ENCODE results near the gene ITPR2.
"Not testable (repeated sequence)": the region's sequence is repeated elsewhere in the genome, so short reads cannot be mapped to it uniquely, and the experiment has no call there.

Gene ITPR2

DNA sequence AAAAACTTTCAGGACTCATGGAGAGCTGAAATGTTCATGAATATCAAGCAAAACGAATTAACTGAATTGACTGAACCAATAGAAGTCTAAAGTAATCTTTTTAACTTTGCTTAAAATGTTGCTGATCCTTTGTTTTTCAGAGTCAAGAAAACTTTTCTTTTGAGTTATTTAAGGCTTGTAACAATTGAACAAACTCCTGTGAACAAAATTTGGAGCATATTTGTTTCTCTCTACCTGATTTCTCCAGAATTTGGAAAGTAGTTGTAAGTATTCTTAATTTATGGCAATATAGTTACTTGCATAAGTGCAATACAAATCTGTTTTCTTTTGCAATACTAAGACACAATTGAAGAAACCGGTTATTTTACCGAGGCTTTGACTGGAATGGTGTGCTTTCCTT lies 77.6 kb downstream of the ITPR2 start:
- not testable (repeated sequence) for DNase-seq (ENCODE audit: low read depth, low spot score)

DNA sequence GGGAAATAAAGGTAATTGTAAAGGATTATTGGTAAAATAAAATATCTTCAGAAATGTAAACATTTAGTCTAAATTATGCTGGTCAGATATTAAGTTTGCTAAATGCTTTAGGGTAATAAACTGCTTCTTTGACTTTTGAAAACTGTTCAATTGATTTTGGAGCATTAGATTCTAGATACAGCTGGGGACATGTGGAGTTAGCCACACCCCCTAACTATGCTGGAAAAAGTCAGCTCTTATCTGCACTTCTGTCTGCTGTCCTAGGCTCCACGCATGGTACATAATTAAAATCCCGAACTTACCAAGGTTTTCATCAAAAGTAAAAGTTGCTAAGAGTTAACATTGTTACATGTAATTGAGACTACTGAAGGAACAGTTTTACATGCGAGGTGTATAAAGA lies 78.8 kb downstream of the ITPR2 start:
- no peak for DNase-seq (ENCODE audit: low read depth, low spot score)

DNA sequence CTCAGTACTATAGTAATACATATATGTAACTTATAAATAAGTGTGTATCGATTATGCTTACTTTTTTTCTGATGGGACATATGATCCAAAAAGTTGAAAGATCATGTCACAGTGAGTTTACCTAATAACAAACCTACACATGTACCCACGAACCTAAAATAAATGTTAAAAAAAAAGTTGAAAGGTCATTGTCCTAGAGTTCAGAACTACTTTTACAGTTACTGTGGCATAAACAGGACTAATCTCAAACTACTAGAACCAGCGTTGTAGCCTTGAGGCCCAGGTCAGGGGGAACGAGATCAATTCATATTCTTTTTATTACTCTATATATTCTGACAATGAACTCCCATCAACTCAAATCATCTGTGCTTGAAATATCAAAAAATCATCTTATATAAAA lies 81.8 kb downstream of the ITPR2 start:
- DNase-seq (ENCODE audit: low read depth, low spot score), result no peak

DNA sequence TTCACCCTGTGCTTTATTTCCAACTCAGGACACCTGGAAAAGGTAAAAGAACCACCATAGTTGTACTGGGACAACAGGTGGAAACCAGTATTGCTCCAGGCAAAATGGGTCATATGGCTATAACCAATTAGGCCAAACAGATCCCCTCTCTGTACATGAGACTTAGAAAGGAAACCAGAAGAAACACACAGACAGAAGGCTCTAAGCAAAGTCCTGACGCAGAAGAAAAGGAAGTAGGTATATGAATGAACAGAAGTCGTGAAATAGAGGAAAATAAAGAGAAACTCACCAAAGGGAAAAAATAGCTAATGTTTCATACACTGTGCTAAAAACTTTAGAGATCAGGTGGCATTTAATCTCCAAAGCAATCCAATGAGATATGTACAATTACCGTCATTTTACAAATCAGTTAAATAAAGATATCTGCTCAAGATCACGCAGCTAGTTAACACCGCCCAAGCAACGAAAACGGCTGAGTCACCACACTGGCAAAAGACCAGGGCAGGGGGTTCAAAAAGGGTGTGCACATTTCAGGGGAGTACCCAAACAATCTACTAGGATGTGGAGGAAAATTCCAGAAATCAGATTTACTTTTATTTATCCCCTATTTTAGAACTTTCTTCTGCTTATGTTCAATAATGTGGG lies 82.3 kb downstream of the ITPR2 start:
- no peak for DNase-seq (ENCODE audit: low read depth, low spot score)

DNA sequence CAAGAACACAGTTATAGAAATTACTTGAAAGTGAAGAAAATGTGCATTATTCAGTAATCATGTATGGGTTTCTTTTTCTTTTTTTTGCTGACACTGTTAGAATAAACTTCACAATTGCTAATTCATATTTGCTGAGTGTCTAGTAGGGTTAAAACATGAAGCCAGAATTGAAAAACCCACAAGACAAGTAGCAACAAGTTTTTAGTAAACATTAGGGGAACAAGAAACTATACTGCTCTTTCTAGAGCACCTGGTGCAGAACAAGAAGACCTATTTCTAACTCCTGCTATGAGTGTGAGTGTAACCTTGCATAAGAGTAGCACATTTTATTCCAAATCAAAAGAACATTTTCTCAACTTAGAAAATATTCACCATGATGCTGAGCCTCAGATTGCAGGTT lies 83.2 kb downstream of the ITPR2 start:
- DNase-seq (ENCODE audit: low read depth, low spot score), result no peak

DNA sequence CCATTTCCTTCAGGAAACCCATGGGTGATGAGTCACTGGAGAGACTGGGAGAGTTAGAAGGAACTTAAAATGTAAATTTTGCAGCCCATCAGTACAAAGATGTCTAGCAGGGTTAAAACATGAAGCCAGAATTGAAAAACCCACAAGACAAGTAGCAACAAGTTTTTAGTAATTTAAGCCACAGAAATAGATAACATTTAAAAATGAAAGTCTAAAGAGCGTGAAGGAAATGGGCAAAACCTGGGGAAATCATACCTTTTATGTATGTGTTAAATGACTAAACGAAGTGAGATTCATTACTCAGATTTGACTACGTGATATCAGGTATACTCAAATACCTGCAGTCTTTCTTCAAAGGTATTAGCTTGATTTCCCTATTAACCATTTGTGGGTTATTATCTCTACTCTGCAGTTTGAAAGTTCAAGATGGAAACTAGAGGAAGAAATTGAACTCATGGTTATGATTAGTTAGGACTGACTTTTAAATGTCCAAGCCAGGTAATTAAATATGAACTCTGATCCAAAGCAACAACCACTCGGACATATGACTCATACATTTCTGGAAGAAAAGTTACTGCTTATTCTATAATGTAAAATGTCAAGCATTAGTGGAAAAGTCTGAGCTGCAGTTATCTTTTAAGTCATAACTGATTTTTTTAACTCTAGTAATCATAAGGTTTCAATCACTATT lies 84.1 kb downstream of the ITPR2 start:
- DNase-seq (ENCODE audit: low read depth, low spot score), result peak; percentile 56

DNA sequence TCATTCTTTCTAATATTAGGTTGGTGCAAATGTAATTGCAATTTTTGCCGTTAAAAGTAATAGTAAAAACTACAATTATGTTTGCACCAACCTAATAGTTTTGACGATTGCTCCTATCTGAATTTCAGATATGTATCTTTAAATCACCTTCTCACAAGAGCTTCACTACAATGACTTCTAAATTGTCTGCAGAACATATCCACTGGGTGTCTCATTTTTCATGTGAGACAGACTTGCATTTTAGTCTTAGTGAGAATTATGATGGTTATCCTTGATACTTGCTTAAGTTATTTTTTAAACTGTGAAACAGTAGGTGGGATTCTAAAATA lies 84.6 kb downstream of the ITPR2 start:
- no peak for DNase-seq (ENCODE audit: low read depth, low spot score)

DNA sequence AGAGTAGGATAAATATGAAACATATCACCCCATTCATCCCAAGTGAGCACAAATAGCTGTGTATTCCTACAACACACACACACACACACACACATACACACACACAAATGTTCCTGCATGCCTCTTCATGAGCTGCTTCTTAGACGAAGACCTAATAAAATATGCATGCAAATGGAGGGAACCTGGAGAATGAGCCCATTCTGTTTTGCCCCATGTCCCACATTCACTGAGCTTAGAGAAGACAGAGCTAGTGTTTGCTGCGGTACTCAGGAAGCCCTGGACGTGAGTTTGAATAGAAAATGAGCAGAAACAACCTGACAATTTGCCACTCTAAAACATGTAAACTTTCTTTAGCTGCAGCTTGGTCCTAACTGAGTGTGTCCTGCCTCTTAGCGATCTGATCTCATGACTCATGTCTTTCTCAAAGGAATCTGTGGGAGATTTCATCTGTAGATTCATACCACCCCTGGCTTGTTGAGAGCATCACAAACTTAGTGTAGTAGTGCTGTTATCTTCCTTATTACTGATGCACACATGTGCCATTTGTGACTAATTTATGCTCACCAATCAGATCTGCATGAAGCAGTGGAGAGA lies 86.8 kb downstream of the ITPR2 start:
- DNase-seq (ENCODE audit: low read depth, low spot score), result peak; percentile 67

DNA sequence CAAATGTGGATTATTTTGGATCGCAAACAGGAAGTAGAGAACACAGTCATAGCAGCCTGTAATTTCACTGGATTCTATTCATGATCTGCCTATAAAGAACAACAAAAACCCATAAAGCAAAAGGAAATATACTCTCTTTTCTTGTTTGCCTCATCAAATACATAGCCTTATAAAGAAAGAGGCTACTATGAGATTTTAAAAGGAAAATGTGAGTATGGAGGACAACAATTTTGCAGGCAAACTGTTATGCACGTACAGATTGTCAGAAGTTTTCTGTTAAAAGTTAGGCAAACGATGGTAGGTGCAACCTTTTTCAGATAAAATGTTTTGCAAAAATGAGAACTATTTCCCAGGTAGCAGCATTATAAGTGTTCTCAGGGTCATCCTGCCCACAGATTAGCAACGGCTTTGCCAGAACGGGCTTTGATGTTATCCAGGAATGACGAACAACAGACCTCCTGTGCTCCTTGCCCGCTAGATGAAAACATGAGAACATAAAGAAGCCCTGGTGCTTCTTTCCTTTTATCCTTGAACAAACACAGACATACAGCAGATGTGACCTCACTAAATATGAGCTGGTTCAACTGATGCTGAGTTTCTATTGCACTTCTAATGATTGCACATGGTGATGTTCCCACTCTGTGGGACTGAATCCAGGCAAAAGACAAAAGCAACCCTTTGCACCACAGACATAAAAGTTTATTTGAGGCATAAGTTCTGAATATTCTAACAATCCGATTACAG lies 88.1 kb downstream of the ITPR2 start:
- DNase-seq (ENCODE audit: low read depth, low spot score), result peak; percentile 16

DNA sequence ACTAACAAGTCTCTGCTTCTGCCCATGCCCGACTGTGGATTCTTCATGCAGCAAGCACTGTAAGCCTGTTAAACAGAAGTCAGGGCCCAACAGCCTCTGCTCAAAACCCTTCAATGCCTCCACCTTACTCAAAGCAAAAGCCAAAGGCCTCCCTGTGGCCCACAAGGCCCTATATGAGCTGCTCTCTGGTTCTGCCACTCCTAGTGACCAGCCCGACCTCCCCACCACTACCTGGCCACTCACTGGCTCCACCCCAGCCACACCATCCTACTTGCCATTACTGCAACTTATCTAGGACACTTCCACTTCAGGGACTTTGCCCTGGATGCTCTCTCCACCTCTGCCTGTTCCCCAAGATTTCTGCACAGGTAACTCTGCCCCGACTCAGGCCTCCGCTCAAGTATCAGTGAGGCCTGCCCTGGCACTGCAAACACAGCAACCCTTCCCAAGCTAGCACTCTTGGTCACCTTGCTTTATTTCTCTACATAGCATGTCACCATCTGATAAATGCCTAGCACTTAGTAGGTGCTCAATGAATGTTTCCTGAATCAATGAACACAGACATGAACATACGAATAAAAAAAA lies 88.9 kb downstream of the ITPR2 start:
- no peak for DNase-seq (ENCODE audit: low read depth, low spot score)

DNA sequence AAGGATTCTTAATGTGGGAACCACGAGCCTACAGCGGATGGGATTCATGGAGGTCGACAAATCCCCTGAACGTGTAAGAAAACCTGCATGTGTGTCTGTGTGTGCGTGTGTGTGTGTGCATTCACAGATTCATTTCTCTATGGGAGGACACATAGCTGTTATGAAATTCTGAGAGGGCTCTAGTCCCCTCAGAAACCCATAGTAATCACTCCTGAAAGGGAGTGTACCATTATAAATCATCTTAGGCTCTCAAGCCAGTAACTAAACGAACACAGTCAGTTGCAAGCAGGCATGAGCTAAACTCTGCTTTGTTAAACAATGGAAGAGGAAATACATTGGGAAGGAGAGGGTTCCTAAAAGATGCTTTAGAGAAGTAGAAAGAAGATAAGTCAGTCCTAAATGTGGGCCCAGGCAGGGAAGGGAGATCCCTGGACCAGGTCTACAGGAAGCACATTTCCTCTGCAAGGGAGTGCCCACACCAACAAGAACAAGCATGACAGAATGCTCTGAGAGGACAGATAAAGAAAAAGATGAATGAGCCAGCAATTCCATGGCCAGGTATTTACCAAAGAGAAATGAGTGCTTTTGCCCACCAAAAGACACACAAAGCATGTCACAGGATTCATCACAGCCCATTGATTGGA lies 91.3 kb downstream of the ITPR2 start:
- DNase-seq (ENCODE audit: low read depth, low spot score), result no peak

DNA sequence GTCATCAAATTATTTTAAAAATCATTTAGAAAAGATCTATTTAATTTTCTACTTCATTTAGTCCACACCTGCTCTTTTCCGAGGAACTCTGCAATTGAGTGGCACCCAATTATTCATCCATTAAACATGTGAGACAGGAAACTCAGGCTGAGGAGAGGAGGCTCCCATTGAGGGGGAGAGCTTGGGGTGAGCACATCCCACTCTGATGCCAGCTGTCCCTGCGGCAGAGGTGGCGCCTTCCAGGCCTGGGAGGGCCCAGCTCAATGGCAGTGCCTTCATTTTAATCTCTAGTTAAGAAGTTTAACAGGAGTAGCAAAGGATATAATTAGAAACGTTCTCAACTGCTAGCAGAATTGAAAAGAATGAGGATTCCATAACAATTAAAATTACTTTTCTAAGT lies 92.0 kb downstream of the ITPR2 start:
- no peak for DNase-seq (ENCODE audit: low read depth, low spot score)

DNA sequence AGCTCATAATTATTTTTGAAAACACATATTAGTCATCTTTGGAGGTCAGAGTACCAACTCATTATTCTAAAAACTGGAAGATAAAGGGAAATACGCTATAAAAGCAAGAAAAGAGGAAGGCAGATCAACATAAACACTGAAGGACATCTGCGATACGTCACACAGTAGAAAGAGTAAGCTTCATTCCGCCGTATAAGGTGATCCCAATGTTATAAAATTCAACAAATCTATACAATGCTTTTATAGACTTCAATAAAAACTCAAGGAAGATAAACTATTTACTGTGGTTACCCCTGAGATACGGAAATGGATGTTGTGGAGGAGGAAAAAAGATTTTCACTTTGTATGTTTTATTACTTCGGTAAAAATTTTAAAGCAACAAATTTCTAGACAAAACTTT lies 92.6 kb downstream of the ITPR2 start:
- no peak for DNase-seq (ENCODE audit: low read depth, low spot score)

DNA sequence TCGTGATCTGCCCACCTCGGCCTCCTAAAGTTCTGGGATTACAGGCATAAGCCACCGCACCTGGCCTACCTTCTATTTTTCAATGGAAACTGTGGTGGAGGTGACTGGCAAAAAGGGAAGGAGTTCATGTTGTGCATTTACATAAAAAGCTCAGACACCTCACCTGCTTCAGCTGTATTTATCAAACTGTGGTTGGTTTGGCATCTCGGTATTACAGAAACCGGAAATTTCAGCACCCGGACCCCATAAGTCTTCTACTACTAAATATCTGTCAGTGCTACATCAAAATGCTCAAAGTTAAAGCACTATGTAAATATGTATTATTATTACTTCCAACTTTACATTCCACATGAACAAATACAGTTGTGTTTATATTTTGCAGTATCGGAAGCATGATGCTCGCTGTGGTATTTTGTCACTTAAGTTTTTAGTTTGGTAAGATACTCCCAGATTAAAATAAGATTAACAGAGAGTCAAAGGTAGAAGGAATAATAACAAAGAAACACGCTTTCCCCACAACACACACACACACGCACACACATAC lies 95.4 kb downstream of the ITPR2 start:
- no peak for DNase-seq (ENCODE audit: low read depth, low spot score)

DNA sequence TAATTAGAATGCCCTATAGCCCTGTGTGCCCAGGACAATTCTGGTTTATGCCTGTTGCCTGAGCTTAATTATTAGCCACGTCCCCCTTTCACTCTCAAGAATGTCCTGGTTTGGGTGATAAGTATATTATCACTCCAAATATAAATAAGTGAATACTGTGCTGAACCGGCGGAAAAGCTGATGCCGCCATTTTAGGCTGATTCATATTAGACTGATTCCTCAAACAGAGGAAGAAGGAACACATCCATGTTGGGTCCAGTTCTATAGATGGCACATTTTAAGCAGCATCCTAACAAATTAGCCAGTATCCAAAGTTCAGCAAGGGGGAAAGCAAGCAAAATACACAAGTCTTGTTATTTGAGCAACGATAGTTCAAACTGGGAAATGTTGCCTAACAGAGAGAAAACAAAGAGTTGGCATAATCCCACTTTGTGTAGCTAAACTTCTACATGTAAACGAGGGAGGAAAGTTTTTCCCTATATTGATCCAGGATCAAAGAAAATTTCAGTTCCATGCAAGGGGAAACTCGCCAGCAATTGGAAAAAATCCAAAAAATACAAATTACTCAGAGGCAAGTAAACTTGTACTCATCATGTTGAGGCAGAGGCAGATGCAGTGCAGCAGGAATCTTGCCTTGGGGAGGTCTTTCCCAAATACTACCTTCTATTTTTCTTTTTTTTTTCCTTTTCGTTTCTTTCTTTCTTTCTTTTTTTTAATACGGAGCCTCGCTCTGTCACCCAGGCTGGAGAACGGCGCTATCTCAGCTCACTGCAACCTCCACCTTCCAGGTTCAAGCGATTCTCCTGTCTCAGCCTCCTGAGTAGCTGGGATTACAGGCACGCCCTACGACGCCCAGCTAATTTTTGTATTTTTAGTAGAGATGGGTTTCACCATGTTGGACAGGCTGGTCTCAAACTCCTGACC lies 96.2 kb downstream of the ITPR2 start:
- peak; percentile 53 for DNase-seq (ENCODE audit: low read depth, low spot score)

DNA sequence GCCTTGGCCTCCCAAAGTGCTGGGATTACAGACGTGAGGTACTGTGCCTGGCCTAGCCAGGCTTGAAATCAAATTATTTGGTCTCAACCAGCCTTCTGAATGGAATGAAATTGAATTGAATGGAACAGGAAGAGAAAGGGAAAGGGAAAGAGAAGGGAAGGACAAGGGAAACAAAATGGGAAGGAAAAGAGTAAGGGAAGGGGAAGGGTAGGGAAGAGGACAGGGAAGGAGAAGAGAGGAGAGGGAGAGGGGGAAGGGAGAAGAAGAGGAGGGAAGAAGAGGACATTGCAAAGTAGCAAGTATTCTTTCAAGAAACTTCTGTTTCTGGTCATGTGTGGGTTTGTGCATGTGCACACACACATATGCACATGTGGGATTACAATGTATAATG lies 97.8 kb downstream of the ITPR2 start:
- no peak for DNase-seq (ENCODE audit: low read depth, low spot score)

DNA sequence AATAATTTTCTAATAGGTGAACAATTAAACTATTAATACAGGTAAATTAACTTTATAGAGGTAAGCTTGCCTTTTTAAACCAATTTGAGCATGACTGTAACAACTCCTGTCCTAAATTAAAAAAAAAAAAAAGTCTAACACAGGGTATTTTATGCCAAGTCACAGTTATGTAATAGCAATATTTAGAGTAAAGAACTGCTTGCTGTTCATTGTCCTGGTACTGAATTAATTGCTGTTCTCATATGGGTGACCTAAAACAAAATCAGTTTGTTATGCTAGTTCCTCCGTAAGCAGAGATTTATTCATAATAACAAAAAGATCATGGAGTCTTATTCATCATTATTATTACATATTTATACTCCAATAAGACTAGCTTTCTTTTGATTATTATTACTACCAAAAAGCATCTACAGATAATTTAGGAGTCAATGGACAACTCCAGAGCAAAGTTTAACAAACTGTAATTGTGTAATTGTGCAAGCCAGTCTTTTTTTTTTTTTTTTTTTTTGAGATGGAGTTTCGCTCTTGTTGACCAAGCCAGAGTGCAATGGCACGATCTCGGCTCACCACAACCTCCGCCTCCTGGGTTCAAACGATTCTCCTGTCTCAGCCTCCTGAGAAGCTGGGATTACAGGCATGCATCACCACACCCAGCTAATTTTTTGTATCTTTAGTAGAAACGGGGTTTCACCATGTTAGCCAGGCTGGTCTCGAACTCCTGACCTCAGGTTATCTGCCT lies 98.3 kb downstream of the ITPR2 start:
- DNase-seq (ENCODE audit: low read depth, low spot score), result no peak

DNA sequence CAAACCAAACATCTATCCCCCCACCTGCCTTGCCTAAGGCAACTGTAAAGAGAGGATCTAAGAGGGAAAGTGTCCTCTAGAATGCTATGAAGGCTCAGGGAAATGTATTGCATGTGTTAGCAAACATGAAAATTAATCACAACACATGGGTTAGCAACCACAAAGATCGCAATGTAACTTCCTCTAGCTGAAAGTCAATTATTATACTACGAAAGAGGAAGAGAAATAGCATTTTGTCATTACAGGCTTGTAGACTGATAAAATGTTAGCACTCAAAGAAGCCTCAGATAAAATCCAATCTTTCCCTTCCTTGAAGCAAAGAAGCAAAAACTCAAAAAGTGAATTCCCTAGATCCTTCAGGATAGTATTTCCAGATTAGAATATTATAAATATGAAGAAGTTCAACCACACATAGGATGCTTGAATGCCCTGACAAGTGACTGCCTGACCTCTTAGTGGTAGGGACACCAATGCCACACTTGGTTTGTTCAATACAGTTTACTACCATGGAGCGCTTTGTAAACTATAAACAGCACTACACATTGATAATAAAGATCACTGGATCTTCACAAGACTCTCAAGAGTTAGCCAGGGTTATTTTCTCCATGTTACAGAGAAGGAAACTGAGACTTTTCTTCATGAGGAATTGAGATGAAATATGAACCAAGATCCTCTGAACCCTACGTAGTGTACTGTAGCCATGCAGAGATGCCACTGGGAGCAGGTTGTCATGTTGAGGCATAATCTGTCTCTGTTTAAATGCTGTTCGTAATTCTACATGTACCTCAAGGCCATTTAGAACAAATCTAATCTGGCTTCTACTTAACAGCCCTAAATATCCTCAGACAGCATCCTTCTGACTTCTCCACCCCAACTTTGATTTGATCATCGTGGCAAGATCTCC lies 100.7 kb downstream of the ITPR2 start:
- DNase-seq (ENCODE audit: low read depth, low spot score), result no peak
